Activated CD8-positive, alpha-beta T cell treated with anti-CD3 and anti-CD28 coated beads for 36 hours (primary cell): ENCODE data around the gene LEMD1. TPM values are rescaled to one million over a fixed set of nuclear protein-coding genes. Genes with fewer than 3 reads are reported as not detected.

Source experiments
- ATAC-seq: fragments of 200-7000 bp; cut with Tn5 transposase; one replicate; pipeline ENCODE4 v1.10.0; 2021; ENCODE audit warnings: mild to moderate bottlenecking, moderate library complexity
- CTCF ChIA-PET: fragments of 350-600 bp; sonication (Branson Sonifier 250); formaldehyde crosslinking; loops from one replicate; lab custom pipeline; 2021; ENCODE audit warnings: antibody characterized with exemption; lab: Charles Lee
- POLR2A ChIA-PET: fragments of 350-600 bp; sonication (Branson Sonifier 250); formaldehyde crosslinking; loops from one replicate; lab custom pipeline; 2021; ENCODE audit warnings: antibody characterized with exemption; lab: Charles Lee
- DNase-seq: peaks from one replicate; pipeline ENCODE4 v3.0.0-alpha.2; 2020
- H3K27ac Mint-ChIP-seq: one replicate; pipeline ENCODE4 v1.8.0; 2021; ENCODE audit warnings: mild to moderate bottlenecking, mixed read lengths
- H3K27me3 Mint-ChIP-seq: one replicate; pipeline ENCODE4 v1.8.0; 2021; ENCODE audit warnings: mixed read lengths
- H3K36me3 Mint-ChIP-seq: one replicate; pipeline ENCODE4 v1.8.0; 2021; ENCODE audit warnings: low read depth, mixed read lengths
- H3K4me1 Mint-ChIP-seq: one replicate; pipeline ENCODE4 v1.8.0; 2021; ENCODE audit warnings: low read depth, mixed read lengths
- H3K4me3 Mint-ChIP-seq: one replicate; pipeline ENCODE4 v1.8.0; 2021; ENCODE audit warnings: mild to moderate bottlenecking, moderate library complexity, mixed read lengths
- H3K9me3 Mint-ChIP-seq: one replicate; pipeline ENCODE4 v1.8.0; 2021; ENCODE audit warnings: mixed read lengths
- CTCF ChIP-seq: fragments of 200-600 bp; IDR thresholded peaks from one replicate; pipeline ENCODE4 v1.8.0; 2022; ENCODE audit warnings: antibody characterized with exemption, mild to moderate bottlenecking
- intact Hi-C: fragments of 100-400 bp; cut with micrococcal nuclease; formaldehyde crosslinking; loops from one replicate; pipeline ENCODE4 v1.10.0; 2022
- total RNA-seq, 2 experiments: library from RNA; stranded (reverse); gene quantifications; one replicate each; pipeline ENCODE4 v1.2.3, GENCODE V29; 2021

Gene LEMD1
- total RNA-seq, 2 experiments from 2014 or later = 0.58 to 0.81 TPM

- H3K27me3 Mint-ChIP-seq = peaks cover 53% of the 10 kb centered on the region
- no peak for TF ChIP-seq CTCF
- no peaks in the 10 kb centered on the region for H3K36me3 Mint-ChIP-seq
- intact Hi-C loops = no loop called here
- no peak overlapping the region for H3K27ac Mint-ChIP-seq
- POLR2A ChIA-PET = no interaction called here
- H3K4me1 Mint-ChIP-seq = peaks cover 10% of the 10 kb centered on the region
- no peak overlapping the region for H3K4me3 Mint-ChIP-seq
- no peak for ATAC-seq
- H3K9me3 Mint-ChIP-seq = no peaks in the 10 kb centered on the region
- no peak for DNase-seq
- CTCF ChIA-PET = interaction anchor here (1.0 to 1.5 kb wide), 4 partner anchors 30 to 182 kb away, joined by 3 to 12 read pairs (median 5); no protein-coding TSS in a partner anchor
Measured at GRCh38 chr1:205454903-205455335, 33.1 kb upstream of the LEMD1 start.

DNA sequence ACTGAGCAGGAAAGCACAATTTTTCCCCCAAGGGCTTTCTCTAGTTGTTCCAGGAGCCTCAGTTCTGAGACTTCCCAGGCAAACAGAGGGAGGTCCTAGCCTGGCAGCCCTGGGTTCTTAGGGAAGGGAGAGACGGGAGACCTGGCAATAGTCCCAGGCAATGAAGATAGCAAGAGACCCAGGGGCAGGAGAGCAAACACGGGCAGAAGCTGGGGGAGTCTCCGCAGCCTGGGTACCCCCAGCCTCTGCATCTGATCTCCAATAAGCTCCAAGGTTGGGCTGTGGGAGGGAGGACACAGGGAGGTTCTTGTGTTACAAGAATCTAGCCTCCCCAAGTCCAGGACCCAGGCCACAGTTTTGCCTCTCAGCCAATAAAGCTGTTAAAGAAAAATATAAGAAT, 31.6 kb upstream of the LEMD1 start:
- POLR2A ChIA-PET = no interaction called here

GRCh38 chr1:205452933-205453332, 31.1 kb upstream of the LEMD1 start:
- DNase-seq (no peak), ATAC-seq (no peak)
- Mint-ChIP-seq H3K27ac (no peak overlapping the region), H3K4me3 (no peak overlapping the region), H3K9me3 (no peaks in the 10 kb centered on the region), H3K27me3 (peaks cover 40% of the 10 kb centered on the region), H3K36me3 (no peaks in the 10 kb centered on the region), H3K4me1 (peaks cover 15% of the 10 kb centered on the region)
- no peak for TF ChIP-seq CTCF
- CTCF ChIA-PET = interaction anchor here (0.9 to 1.4 kb wide), 2 partner anchors 31 to 33 kb away, joined by 3 to 4 read pairs; no protein-coding TSS in a partner anchor
- POLR2A ChIA-PET = interaction anchor here (0.7 kb wide), 1 partner anchor 12 kb away, joined by 3 read pairs; no protein-coding TSS in a partner anchor
- intact Hi-C loops = no loop called here

More for the DNA sequence above, 31.6 kb upstream of the LEMD1 start:
- no peak overlapping the region for H3K27ac Mint-ChIP-seq
- no peaks in the 10 kb centered on the region for H3K36me3 Mint-ChIP-seq
- CTCF ChIA-PET = interaction anchor here (0.9 to 1.4 kb wide), 2 partner anchors 31 to 32 kb away, joined by 3 to 4 read pairs; no protein-coding TSS in a partner anchor
- H3K9me3 Mint-ChIP-seq = no peaks in the 10 kb centered on the region
- TF ChIP-seq CTCF = no peak
- ATAC-seq = no peak
- no peak overlapping the region for H3K4me3 Mint-ChIP-seq
- peaks cover 15% of the 10 kb centered on the region for H3K4me1 Mint-ChIP-seq
- DNase-seq = no peak
- intact Hi-C loops = no loop called here
- peaks cover 45% of the 10 kb centered on the region for H3K27me3 Mint-ChIP-seq

DNA sequence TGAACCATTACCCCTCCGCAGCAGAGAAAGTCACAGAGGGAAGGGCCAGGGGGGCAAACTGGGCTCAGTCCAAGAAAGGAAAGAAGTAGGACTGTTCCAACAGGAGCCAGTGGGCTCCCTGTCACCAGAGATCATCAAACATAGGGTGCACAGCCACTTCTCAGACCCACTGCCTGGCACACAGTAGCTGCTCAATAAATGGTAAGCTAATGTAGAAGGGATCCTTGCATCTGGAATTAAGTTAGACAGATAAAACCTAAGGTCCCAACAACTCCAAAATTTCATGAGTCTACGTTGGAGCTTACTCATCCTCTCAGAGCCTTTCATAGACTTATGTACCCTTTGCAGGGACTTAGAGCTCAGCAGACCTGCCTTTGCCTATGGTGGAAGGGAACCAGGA, 30.5 kb upstream of the LEMD1 start:
- Mint-ChIP-seq H3K4me1 (peaks cover 13% of the 10 kb centered on the region), H3K27ac (no peak overlapping the region), H3K27me3 (peaks cover 35% of the 10 kb centered on the region), H3K4me3 (no peak overlapping the region), H3K36me3 (no peaks in the 10 kb centered on the region), H3K9me3 (no peaks in the 10 kb centered on the region)
- no peak for DNase-seq
- TF ChIP-seq CTCF = no peak
- ATAC-seq = no peak
- ChIA-PET CTCF (interaction anchor here (0.6 to 1.4 kb wide), 2 partner anchors 32 to 33 kb away, joined by 3 to 4 read pairs; no protein-coding TSS in a partner anchor), POLR2A (interaction anchor here (0.7 kb wide), 1 partner anchor 11 kb away, joined by 3 read pairs; no protein-coding TSS in a partner anchor)
- intact Hi-C loops = no loop called here

DNA sequence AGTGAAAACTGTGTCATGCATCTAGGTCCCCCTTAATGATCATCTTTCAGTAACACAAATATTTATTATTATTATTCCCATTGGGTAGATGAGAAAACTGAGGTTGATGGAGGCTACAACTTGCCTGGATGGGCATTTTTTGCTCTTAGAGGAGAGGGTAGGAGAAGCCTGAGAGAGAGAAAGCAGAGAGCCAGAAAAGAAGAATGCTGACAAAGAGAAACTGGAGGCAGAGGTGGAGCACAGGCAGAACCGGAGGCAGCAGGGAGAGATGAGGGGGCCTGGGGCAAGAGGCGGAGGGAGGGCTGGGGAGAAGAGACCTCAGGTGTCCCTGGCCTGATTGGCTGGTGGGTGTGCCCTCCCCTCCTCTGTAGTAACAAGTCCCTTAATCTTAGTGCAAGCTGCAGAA, 29.9 kb upstream of the LEMD1 start:
- Mint-ChIP-seq H3K4me3 (no peak overlapping the region), H3K9me3 (no peaks in the 10 kb centered on the region), H3K27me3 (peaks cover 37% of the 10 kb centered on the region), H3K4me1 (peaks cover 13% of the 10 kb centered on the region), H3K27ac (no peak overlapping the region), H3K36me3 (no peaks in the 10 kb centered on the region)
- no peak for TF ChIP-seq CTCF
- no peak for DNase-seq
- intact Hi-C loops = no loop called here
- CTCF ChIA-PET = interaction anchor here (0.6 kb wide), 1 partner anchor 34 kb away, joined by 3 read pairs; no protein-coding TSS in a partner anchor
- POLR2A ChIA-PET = no interaction called here
- ATAC-seq = no peak
